Neural cell (in vitro differentiated cells): ENCODE measurements around the gene NUBPL. TPM values are rescaled to one million over a fixed set of nuclear protein-coding genes. Genes with fewer than 3 reads are reported as not detected.

Source experiments
- H2AFZ ChIP-seq: fragments of 200-600, 300-800 bp; sonication (generic), shearing (Covaris generic); 2 replicates; pipeline ENCODE4 v1.6.0; 2014; ENCODE audit warnings: low read depth, mild to moderate bottlenecking, antibody characterized with exemption, low read length, moderate library complexity
- H3F3A ChIP-seq: fragments of 200-600 bp; shearing (Covaris generic); 2 replicates; pipeline ENCODE4 v1.6.1; 2016; ENCODE audit warnings: mild to moderate bottlenecking, moderate library complexity, mixed read lengths, antibody characterized with exemption, low read length; ENCODE audit not compliant: insufficient read depth, poor library complexity, severe bottlenecking
- H3K27ac ChIP-seq: fragments of 200-600, 300-800 bp; sonication (generic), shearing (Covaris generic); 2 replicates; pipeline ENCODE4 v1.5.1; 2014; ENCODE audit warnings: mild to moderate bottlenecking, low read length, moderate library complexity
- H3K27me3 ChIP-seq: fragments of 300-800, 200-600 bp; sonication (generic), shearing (Covaris generic); 2 replicates; pipeline ENCODE4 v1.6.0; 2014; ENCODE audit warnings: mild to moderate bottlenecking, low read depth, low read length, moderate library complexity; ENCODE audit not compliant: insufficient read depth
- H3K36me3 ChIP-seq: fragments of 300-800, 200-600 bp; sonication (generic), shearing (Covaris generic); 2 replicates; pipeline ENCODE4 v1.5.1; 2014; ENCODE audit warnings: mild to moderate bottlenecking, antibody characterized with exemption, low read length, moderate library complexity; ENCODE audit not compliant: insufficient read depth
- H3K4me2 ChIP-seq: fragments of 300-800, 200-600 bp; sonication (generic), shearing (Covaris generic); 2 replicates; pipeline ENCODE4 v1.6.0; 2014; ENCODE audit warnings: mild to moderate bottlenecking, low read length
- H3K4me3 ChIP-seq: fragments of 300-800, 200-600 bp; sonication (generic), shearing (Covaris generic); 2 replicates; pipeline ENCODE4 v1.5.1; 2014; ENCODE audit warnings: mild to moderate bottlenecking, low read length, moderate library complexity
- H3K79me2 ChIP-seq: fragments of 200-600 bp; shearing (Covaris generic); replicated peaks from 2 replicates; pipeline ENCODE4 v1.6.0; 2014; ENCODE audit warnings: mild to moderate bottlenecking, low read length, moderate library complexity; ENCODE audit not compliant: insufficient read depth
- H3K9ac ChIP-seq: fragments of 300-800, 200-600 bp; sonication (generic), shearing (Covaris generic); 2 replicates; pipeline ENCODE4 v1.6.1; 2016; ENCODE audit warnings: mild to moderate bottlenecking, low read length, mixed read lengths
- H3K9me2 ChIP-seq: fragments of 200-600 bp; shearing (Covaris generic); 2 replicates; pipeline ENCODE4 v1.6.1; 2016; ENCODE audit warnings: mild to moderate bottlenecking, low read length, mixed read lengths; ENCODE audit not compliant: insufficient read depth
- H3K9me3 ChIP-seq: fragments of 200-600, 300-800 bp; sonication (generic), shearing (Covaris generic); 2 replicates; pipeline ENCODE4 v1.6.1; 2016; ENCODE audit warnings: mild to moderate bottlenecking, mixed run types, low read length, moderate library complexity, mixed read lengths
- H4K20me1 ChIP-seq: fragments of 200-600 bp; shearing (Covaris generic); 2 replicates; pipeline ENCODE4 v1.6.1; 2016; ENCODE audit warnings: mild to moderate bottlenecking, mixed run types; ENCODE audit not compliant: insufficient read depth
- EP300 ChIP-seq: fragments of 450-650 bp; conservative IDR thresholded peaks from 2 replicates; pipeline ENCODE4 v1.6.1; 2014; ENCODE audit warnings: antibody characterized with exemption, mild to moderate bottlenecking, moderate library complexity; ENCODE audit not compliant: poor library complexity, severe bottlenecking
- EZH2 ChIP-seq: fragments of 200-600, 300-800 bp; shearing (Covaris generic), sonication (generic); IDR thresholded peaks from 2 replicates; pipeline ENCODE4 v1.6.1; 2014; ENCODE audit warnings: antibody characterized with exemption, low read length, borderline replicate concordance, mild to moderate bottlenecking; ENCODE audit not compliant: insufficient read depth, poor library complexity, severe bottlenecking
- MXI1 ChIP-seq: fragments of 450-650 bp; conservative IDR thresholded peaks from 2 replicates; pipeline ENCODE4 v1.6.1; 2014; ENCODE audit warnings: antibody characterized with exemption, mild to moderate bottlenecking; ENCODE audit not compliant: poor library complexity, severe bottlenecking
- POLR2AphosphoS5 ChIP-seq: IDR thresholded peaks from 2 replicates; pipeline ENCODE4 v1.6.1; 2012
- RAD21 ChIP-seq: fragments of 450-650 bp; conservative IDR thresholded peaks from 2 replicates; pipeline ENCODE4 v1.6.1; 2014; ENCODE audit warnings: antibody characterized with exemption, mild to moderate bottlenecking, moderate library complexity
- SMC3 ChIP-seq: fragments of 450-650 bp; conservative IDR thresholded peaks from 2 replicates; pipeline ENCODE4 v1.6.1; 2014; ENCODE audit warnings: antibody characterized with exemption, mild to moderate bottlenecking, moderate library complexity; ENCODE audit not compliant: poor library complexity
- TAF1 ChIP-seq: IDR thresholded peaks from 2 replicates; pipeline ENCODE4 v1.6.1; 2012; ENCODE audit warnings: low read depth
- polyA plus RNA-seq: library from polyadenylated mRNA; depleted of rRNA; stranded (reverse); fragments of >200 nt; gene quantifications from 2 replicates; pipeline ENCODE4 v1.2.3, GENCODE V29; 2014
- TF ChIP-seq, protein P1 (sequence below): fragments of 450-650 bp; IDR thresholded peaks from 2 replicates; pipeline ENCODE4 v1.5.1; 2014; ENCODE audit warnings: antibody characterized with exemption, mild to moderate bottlenecking, moderate library complexity; ENCODE audit not compliant: poor library complexity, severe bottlenecking
- TF ChIP-seq, protein P2 (sequence below): IDR thresholded peaks from 2 replicates; pipeline ENCODE4 v1.6.1; 2012; ENCODE audit warnings: borderline replicate concordance

NUBPL gene
- polyA plus RNA-seq, 1 donor from 2014 or later, result 3.1 TPM

DNA sequence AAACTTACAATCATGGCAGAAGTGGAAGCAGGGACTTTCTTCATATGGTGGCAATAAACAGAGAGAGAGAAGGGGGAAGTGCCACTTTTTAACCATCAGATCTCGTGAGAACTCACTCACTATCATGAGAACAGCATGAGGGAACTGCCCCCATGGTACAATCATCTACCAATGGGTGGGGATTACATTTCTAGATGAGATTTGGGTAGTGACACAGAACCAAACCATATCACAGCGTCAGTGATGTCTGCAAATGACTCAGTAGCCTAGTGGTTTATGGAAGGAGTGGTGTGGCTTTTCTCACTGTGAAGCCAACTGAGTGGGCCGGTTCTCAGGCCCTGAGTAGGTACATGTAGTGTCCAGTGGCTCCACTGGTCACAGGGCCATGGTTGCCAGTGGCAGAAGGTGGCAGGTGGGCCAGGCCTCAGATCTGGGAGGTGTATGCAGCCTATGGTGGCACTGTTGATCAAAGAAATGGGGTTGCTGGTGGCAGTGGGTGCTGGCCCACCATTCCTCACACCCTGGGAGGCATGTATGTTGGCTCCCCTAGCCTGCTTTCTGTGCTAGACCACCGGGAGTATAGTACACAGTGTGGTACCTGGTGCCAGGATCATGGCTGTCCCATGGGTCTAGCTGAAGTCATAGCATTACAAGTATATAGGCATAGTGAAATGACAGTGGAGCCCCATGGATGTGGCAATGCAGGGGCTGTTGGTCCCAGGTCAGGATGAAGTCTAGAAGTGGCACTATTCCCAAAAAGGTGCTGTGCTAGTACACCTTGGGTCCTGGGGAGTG, 191.9 kb downstream of the NUBPL start:
- Histone ChIP-seq H3K27ac (no peak overlapping the region), H3F3A (no peaks in the 10 kb centered on the region), H4K20me1 (no peaks in the 10 kb centered on the region), H3K27me3 (no peaks in the 10 kb centered on the region), H2AFZ (no peak overlapping the region), H3K4me2 (no peak overlapping the region), H3K9me2 (no peaks in the 10 kb centered on the region), H3K9me3 (no peaks in the 10 kb centered on the region), H3K9ac (no peak overlapping the region), H3K79me2 (no peaks in the 10 kb centered on the region), H3K36me3 (no peaks in the 10 kb centered on the region), H3K4me3 (no peak overlapping the region)
- TF ChIP-seq RAD21 (no peak), SMC3 (no peak), MXI1 (no peak), EP300 (no peak), EZH2 (no peak), POLR2AphosphoS5 (no peak), TAF1 (no peak)
- TF ChIP-seq, protein P1, sequence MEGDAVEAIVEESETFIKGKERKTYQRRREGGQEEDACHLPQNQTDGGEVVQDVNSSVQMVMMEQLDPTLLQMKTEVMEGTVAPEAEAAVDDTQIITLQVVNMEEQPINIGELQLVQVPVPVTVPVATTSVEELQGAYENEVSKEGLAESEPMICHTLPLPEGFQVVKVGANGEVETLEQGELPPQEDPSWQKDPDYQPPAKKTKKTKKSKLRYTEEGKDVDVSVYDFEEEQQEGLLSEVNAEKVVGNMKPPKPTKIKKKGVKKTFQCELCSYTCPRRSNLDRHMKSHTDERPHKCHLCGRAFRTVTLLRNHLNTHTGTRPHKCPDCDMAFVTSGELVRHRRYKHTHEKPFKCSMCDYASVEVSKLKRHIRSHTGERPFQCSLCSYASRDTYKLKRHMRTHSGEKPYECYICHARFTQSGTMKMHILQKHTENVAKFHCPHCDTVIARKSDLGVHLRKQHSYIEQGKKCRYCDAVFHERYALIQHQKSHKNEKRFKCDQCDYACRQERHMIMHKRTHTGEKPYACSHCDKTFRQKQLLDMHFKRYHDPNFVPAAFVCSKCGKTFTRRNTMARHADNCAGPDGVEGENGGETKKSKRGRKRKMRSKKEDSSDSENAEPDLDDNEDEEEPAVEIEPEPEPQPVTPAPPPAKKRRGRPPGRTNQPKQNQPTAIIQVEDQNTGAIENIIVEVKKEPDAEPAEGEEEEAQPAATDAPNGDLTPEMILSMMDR, result no peak
- TF ChIP-seq, protein P2, sequence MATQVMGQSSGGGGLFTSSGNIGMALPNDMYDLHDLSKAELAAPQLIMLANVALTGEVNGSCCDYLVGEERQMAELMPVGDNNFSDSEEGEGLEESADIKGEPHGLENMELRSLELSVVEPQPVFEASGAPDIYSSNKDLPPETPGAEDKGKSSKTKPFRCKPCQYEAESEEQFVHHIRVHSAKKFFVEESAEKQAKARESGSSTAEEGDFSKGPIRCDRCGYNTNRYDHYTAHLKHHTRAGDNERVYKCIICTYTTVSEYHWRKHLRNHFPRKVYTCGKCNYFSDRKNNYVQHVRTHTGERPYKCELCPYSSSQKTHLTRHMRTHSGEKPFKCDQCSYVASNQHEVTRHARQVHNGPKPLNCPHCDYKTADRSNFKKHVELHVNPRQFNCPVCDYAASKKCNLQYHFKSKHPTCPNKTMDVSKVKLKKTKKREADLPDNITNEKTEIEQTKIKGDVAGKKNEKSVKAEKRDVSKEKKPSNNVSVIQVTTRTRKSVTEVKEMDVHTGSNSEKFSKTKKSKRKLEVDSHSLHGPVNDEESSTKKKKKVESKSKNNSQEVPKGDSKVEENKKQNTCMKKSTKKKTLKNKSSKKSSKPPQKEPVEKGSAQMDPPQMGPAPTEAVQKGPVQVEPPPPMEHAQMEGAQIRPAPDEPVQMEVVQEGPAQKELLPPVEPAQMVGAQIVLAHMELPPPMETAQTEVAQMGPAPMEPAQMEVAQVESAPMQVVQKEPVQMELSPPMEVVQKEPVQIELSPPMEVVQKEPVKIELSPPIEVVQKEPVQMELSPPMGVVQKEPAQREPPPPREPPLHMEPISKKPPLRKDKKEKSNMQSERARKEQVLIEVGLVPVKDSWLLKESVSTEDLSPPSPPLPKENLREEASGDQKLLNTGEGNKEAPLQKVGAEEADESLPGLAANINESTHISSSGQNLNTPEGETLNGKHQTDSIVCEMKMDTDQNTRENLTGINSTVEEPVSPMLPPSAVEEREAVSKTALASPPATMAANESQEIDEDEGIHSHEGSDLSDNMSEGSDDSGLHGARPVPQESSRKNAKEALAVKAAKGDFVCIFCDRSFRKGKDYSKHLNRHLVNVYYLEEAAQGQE, result no peak

DNA sequence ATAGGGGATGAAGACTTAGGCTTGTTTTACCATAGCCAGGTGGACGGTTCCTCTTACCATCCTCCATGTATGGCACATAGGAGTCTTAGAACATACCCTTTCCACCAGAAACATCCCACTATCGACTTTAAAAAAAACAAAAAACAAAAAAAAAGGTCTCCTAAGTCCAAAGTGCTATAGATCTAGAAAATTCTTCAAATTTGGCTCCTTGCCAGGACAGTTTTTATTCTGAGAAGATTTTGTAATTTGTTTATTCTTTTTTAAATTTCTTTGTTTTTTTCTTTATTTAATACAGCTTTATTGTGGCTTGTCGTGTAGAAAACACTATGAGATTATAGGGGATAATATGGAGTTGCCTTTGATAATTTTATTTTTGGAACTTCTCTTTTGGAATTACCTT, 197.7 kb downstream of the NUBPL start:
- Histone ChIP-seq H3K36me3 (no peaks in the 10 kb centered on the region), H3K4me2 (no peak overlapping the region), H3K9me2 (no peaks in the 10 kb centered on the region), H4K20me1 (no peaks in the 10 kb centered on the region), H2AFZ (no peak overlapping the region), H3K27me3 (no peaks in the 10 kb centered on the region), H3K79me2 (no peaks in the 10 kb centered on the region), H3K4me3 (no peak overlapping the region), H3F3A (no peaks in the 10 kb centered on the region), H3K27ac (no peak overlapping the region), H3K9me3 (no peaks in the 10 kb centered on the region), H3K9ac (no peak overlapping the region)
- TF ChIP-seq EP300 (no peak), EZH2 (no peak), TAF1 (no peak), SMC3 (no peak), RAD21 (no peak), POLR2AphosphoS5 (no peak), MXI1 (no peak)
- TF ChIP-seq, protein P1, result no peak
- TF ChIP-seq, protein P2, result no peak
